Ovary (tissue), 9 donors: Measurements from ENCODE around the gene LSAMP. TPM values are rescaled to one million over a fixed set of nuclear protein-coding genes. Genes with fewer than 3 reads are reported as not detected.

Experiments used
- DNase-seq, 5 donors: peaks; one replicate each; pipeline ENCODE4 v3.0.0-alpha.2; 2019 to 2020
- H3K27ac ChIP-seq, 2 donors: fragments of 200-600 bp; one replicate each; pipeline versions ENCODE4 v1.5.1 to v1.8.0; 2019 to 2022
- H3K27me3 ChIP-seq: fragments of 200-600 bp; one replicate; pipeline ENCODE4 v1.8.0; 2022
- H3K36me3 ChIP-seq: fragments of 200-600 bp; sonication (generic); one replicate; pipeline ENCODE4 v1.5.1; 2019
- H3K4me1 ChIP-seq: one replicate; pipeline ENCODE4 v1.8.1; 2013; ENCODE audit warnings: mild to moderate bottlenecking, moderate library complexity; ENCODE audit not compliant: insufficient read depth
- H3K4me3 ChIP-seq: fragments of 200-600 bp; sonication (generic); one replicate; pipeline ENCODE4 v1.5.1; 2017
- H3K9me3 ChIP-seq, 2 donors: fragments of 200-600 bp in 1 of 2; sonication (generic) in 1 of 2; one replicate each; pipeline versions ENCODE4 v1.5.1 to v1.8.1; 2013 to 2019; ENCODE audit warnings: mild to moderate bottlenecking in 1 of 2, moderate library complexity in 1 of 2
- EP300 ChIP-seq: sonication (generic); formaldehyde crosslinking; IDR thresholded peaks from one replicate; pipeline ENCODE4 v1.6.1; 2017; ENCODE audit warnings: antibody characterized with exemption
- POLR2A ChIP-seq: fragments of 450-650 bp; IDR thresholded peaks from one replicate; pipeline ENCODE4 v1.6.1; 2017; ENCODE audit warnings: antibody characterized with exemption, mild to moderate bottlenecking, moderate library complexity
- WGBS, 3 donors: extraction: QIAGEN DNeasy Blood & Tissue Kit in 1 of 3; methylation state at CpG; one replicate each; pipeline versions ENCODE4 v1.1.5 to v1.1.7; 2013 to 2017; 5-methylcytosine and 5-hydroxymethylcytosine counted together
- intact Hi-C, 4 donors: fragments of 100-400 bp; cut with DNase I; formaldehyde crosslinking; loops; one replicate each; pipeline versions ENCODE4 v1.11.0 to v1.15.1; 2022 to 2023
- polyA plus RNA-seq, 2 donors: library from polyadenylated mRNA; stranded (reverse); fragments of 200-250 nt in 1 of 2; fragments of 350-450 nt in 1 of 2; fragmentation: Illumina TruSeq in 1 of 2; extraction: RNeasy Lipid Tissue Mini Kit (QIAGEN cat#74804) in 1 of 2; gene quantifications; one replicate each; pipeline ENCODE4 v1.2.3, GENCODE V29; 2013 to 2014
- total RNA-seq, 7 donors: library from RNA; depleted of rRNA in 2 of 7; stranded (reverse); fragments of >200 nt in 2 of 7; fragmentation: NEBNext Ultra II Directional in 3 of 7; extraction: Animal tissue kit (Norgen Biotek cat#: 25700) in 3 of 7; gene quantifications; one replicate each; pipeline versions ENCODE4 v1.1.0 to v1.2.4, GENCODE V29; 2016 to 2023
- TF ChIP-seq, protein P1 (sequence below), 3 donors: fragments of 450-650 bp in 2 of 3; fragments of 200-600 bp in 1 of 3; IDR thresholded peaks; one replicate each; pipeline versions ENCODE4 v1.5.1 to v1.8.0; 2016 to 2022; ENCODE audit warnings: antibody characterized with exemption in 3 of 3, mild to moderate bottlenecking in 1 of 3
- donor health status: DM: no; HTN: no; CAD: no; lungs with moderate emphysema.
- donor health status: DM: no; HTN: no; CAD: no.
- donor health status: Bipolar disorder and iron deficiency.
- donor health status: DM: yes; HTN: yes; CAD: no.
- donor health status: DM: no; HTN: no; CAD: no.
- donor health status: DM: yes; HTN: yes; CAD: no.

LSAMP gene
- total and polyA plus RNA-seq, 9 donors = 1.1 to 13.0 (median 5.4) TPM

DNA sequence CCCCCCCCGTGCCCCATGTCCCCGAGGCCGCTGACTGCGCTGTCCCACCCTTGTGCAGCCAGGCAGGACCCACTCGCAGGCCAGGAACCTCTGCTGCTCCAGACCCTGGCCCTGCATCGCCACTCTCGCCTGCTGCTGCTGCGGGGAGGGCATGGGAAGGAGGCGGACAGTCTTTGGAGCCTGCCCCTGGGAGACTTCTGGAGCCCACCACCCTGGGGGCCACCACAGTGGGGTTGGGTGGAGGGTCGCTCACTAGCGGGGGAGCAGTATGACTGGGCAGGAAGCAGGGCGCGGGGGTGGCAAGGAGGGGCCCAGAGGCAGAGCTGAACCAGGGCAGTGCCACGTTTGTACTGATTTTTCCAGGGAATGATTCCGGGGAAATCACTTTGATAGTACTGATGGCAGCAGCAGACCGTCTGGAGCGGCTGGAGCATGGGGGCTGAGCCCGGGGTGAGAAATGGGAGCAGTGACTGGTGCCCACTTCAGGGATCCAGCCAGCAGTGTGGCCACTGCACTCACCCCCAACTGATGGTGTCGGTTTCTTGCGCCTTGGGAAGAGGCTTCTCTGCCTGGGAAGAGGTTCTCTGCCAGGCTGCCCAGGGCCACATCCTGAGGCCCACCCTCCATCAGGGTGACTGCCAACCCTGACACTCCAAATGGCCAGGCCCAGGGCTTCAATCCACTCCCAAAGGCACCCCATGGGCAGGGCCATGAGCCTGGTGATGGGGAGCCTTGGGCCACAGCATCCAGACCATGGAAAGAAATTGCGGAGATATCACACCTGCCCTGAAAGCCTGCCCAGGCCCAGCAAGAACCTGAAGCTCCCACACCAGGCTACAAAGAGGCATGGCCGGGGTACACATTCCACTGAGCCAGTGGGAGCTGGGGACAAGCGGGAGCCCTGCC, 53.7 kb downstream of the LSAMP start:
- no peak overlapping the region for H3K4me3 ChIP-seq
- no peak for TF ChIP-seq EP300
- no peak for TF ChIP-seq POLR2A
- TF ChIP-seq, protein P1, sequence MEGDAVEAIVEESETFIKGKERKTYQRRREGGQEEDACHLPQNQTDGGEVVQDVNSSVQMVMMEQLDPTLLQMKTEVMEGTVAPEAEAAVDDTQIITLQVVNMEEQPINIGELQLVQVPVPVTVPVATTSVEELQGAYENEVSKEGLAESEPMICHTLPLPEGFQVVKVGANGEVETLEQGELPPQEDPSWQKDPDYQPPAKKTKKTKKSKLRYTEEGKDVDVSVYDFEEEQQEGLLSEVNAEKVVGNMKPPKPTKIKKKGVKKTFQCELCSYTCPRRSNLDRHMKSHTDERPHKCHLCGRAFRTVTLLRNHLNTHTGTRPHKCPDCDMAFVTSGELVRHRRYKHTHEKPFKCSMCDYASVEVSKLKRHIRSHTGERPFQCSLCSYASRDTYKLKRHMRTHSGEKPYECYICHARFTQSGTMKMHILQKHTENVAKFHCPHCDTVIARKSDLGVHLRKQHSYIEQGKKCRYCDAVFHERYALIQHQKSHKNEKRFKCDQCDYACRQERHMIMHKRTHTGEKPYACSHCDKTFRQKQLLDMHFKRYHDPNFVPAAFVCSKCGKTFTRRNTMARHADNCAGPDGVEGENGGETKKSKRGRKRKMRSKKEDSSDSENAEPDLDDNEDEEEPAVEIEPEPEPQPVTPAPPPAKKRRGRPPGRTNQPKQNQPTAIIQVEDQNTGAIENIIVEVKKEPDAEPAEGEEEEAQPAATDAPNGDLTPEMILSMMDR (IDR thresholded peaks at IDR 0.05) = no peak
- no peak overlapping the region for H3K27ac ChIP-seq
- H3K9me3 ChIP-seq = peaks cover 0 to 7% of the 10 kb centered on the region in 2 donors
- WGBS, 3 donors = 95 to 96% (median 96%) methylated on average over 23 of the region's 23 CpGs
- H3K4me1 ChIP-seq = no peaks in the 10 kb centered on the region
- intact Hi-C loops = no loop called here
- H3K36me3 ChIP-seq = no peaks in the 10 kb centered on the region
- peak in 2 of 5 donors; percentile 6 for DNase-seq
- H3K27me3 ChIP-seq = no peaks in the 10 kb centered on the region

DNA sequence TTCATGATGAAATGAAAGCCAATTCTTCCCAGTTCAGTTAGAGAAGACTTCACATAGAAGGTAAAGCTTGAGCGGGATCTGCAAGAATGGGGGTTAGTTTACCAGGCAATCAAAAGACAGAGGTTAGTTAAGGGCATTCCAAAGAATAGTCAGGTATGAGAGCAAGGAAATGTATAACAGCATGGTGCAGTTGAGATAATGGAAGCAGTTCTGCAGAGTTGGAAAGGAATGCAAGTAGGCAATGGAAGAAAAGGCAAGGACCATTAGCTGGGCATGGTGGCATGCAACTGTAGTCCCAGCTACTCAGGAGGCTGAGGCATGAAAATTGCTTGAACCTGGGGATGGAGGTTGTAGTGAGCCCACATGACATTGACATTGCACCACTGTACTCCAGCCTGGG, 55.0 kb downstream of the LSAMP start:
- H3K4me3 ChIP-seq = no peak overlapping the region
- 95 to 99% (median 97%) methylated on average over 1 of the region's 1 CpG for WGBS, 3 donors
- no peak for DNase-seq
- TF ChIP-seq EP300 = no peak
- TF ChIP-seq POLR2A = no peak
- TF ChIP-seq, protein P1 (IDR thresholded peaks at IDR 0.05) = no peak
- H3K27me3 ChIP-seq = no peaks in the 10 kb centered on the region
- H3K36me3 ChIP-seq = no peaks in the 10 kb centered on the region
- no peak overlapping the region for H3K27ac ChIP-seq
- intact Hi-C loops = no loop called here
- no peaks in the 10 kb centered on the region for H3K4me1 ChIP-seq
- peaks cover 0 to 7% of the 10 kb centered on the region in 2 donors for H3K9me3 ChIP-seq

DNA sequence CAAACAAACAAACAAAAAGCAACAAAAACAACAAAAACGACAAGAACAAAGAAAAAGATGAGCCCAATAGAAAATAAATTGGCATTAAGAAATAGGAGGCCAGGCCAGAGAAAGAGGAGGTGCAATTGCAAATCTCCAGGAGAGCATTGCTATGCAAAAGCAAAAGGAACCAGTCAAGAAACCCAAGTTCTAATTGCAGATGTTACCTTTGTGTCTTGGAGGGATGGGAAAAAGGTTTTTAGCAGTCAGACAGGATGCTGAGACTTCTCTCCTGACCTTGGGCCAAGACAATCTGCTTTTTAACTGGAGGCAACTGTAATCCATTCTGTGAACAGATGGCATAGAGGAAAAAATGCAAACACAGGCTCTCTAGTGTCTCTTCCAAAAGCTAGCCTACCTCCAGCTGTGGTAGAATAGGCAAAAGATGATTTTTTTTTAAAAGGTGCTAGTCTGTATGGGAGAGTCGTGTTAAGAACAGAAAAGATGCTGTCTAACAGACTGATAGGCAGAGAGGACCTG, 56.4 kb downstream of the LSAMP start:
- Histone ChIP-seq H3K4me3 (no peak overlapping the region), H3K36me3 (no peaks in the 10 kb centered on the region), H3K4me1 (no peaks in the 10 kb centered on the region), H3K9me3 (peaks cover 0 to 7% of the 10 kb centered on the region in 2 donors), H3K27me3 (no peaks in the 10 kb centered on the region), H3K27ac (no peak overlapping the region)
- TF ChIP-seq POLR2A = no peak
- TF ChIP-seq, protein P1 (IDR thresholded peaks at IDR 0.05) = no peak
- no peak for TF ChIP-seq EP300
- no peak for DNase-seq
- WGBS, 3 donors = 11 to 41% (median 21%) methylated on average over 2 of the region's 2 CpGs
- intact Hi-C loops = no loop called here

DNA sequence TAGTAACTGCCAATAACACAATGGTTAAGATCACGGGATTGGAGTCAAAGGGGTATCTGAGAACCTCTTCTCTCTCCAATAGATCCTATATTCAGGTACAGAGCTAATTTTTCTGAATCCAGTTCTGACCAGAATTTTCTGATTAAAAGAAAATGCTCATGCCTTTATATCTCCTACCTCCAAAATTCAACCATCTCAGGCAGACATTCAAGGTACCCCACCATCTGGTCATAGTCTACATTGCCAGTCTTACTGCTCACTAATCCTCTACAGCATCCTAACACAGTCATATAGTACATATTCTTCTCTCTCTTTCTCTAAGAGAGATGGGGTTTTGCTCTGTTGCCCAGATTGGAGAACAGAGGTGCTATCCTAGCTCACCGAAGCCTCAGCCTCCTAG, 59.1 kb downstream of the LSAMP start:
- H3K36me3 ChIP-seq = no peaks in the 10 kb centered on the region
- H3K4me3 ChIP-seq = no peak overlapping the region
- no peaks in the 10 kb centered on the region for H3K9me3 ChIP-seq
- H3K27me3 ChIP-seq = no peaks in the 10 kb centered on the region
- H3K27ac ChIP-seq = no peak overlapping the region
- 92 to 96% (median 95%) methylated on average over 2 of the region's 2 CpGs for WGBS, 3 donors
- intact Hi-C loops = no loop called here
- no peaks in the 10 kb centered on the region for H3K4me1 ChIP-seq
- DNase-seq = no peak
- TF ChIP-seq POLR2A = no peak
- TF ChIP-seq, protein P1 (IDR thresholded peaks at IDR 0.05) = no peak
- no peak for TF ChIP-seq EP300
